Effector memory CD8-positive, alpha-beta T cell (primary cell): ENCODE results near the gene TIMM29.
"Not testable (repeated sequence)": the region's sequence is repeated elsewhere in the genome, so short reads cannot be mapped to it uniquely, and the experiment has no call there.

ENCODE experiments used
- ATAC-seq: fragments of 150-1000 bp; cut with Tn5 transposase; replicated peaks from 2 replicates; pipeline ENCODE4 v1.10.0; 2021; ENCODE audit warnings: mild to moderate bottlenecking, moderate library complexity
- DNase-seq, 3 experiments: peaks; one replicate each; pipeline ENCODE4 v3.0.0; 2021
- H3K27ac Mint-ChIP-seq, 2 donors: one replicate each; pipeline ENCODE4 v1.8.0; 2022; ENCODE audit warnings: mild to moderate bottlenecking in 2 of 2, mixed read lengths in 2 of 2, moderate library complexity in 2 of 2
- H3K27me3 Mint-ChIP-seq, 2 donors: one replicate each; pipeline ENCODE4 v1.8.0; 2022; ENCODE audit warnings: mixed read lengths in 2 of 2
- H3K36me3 Mint-ChIP-seq: one replicate; pipeline ENCODE4 v1.8.0; 2022; ENCODE audit warnings: mild to moderate bottlenecking, moderate library complexity, mixed read lengths; ENCODE audit not compliant: insufficient read depth
- H3K4me1 Mint-ChIP-seq, 2 donors: one replicate each; pipeline ENCODE4 v1.8.0; 2022; ENCODE audit warnings: low read depth in 2 of 2, mixed read lengths in 2 of 2
- H3K4me3 Mint-ChIP-seq, 2 donors: one replicate each; pipeline ENCODE4 v1.8.0; 2022; ENCODE audit warnings: mild to moderate bottlenecking in 2 of 2, mixed read lengths in 2 of 2, moderate library complexity in 2 of 2
- H3K9me3 Mint-ChIP-seq, 2 donors: one replicate each; pipeline ENCODE4 v1.8.0; 2022; ENCODE audit warnings: mixed read lengths in 2 of 2

TIMM29 gene

DNA sequence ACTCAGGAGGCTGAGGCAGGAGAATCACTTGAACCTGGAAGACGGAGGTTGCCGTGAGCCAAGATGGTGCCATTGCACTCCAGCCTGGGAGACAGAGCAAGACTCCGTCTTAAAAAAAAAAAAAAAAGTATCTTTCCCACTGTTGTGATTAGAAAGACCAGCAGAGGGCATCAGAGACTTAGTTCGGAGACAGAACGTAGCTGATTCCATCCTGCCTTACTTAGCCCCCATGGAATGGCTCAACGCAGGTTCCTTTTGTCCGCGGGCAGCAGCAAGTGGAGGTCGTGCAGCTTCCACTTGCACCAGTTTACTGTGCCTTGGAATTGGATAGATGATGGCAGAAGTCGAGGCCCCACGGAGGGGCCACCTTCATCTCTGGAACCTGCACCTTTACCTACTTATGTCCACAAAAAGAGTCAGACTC, 8.1 kb downstream of the TIMM29 start:
- peak; percentile 74 for ATAC-seq

GRCh38 chr19:10941649-10942048, 13.0 kb downstream of the TIMM29 start:
- ATAC-seq, H3K4me1 Mint-ChIP-seq, H3K36me3 Mint-ChIP-seq, H3K27me3 Mint-ChIP-seq, H3K27ac Mint-ChIP-seq, H3K9me3 Mint-ChIP-seq, DNase-seq, H3K4me3 Mint-ChIP-seq: not testable (repeated sequence)

More for the DNA sequence above, 8.1 kb downstream of the TIMM29 start:
- H3K27me3 Mint-ChIP-seq, result no peaks in the 10 kb centered on the region
- peaks cover 7% of the 10 kb centered on the region in 2 donors for H3K4me1 Mint-ChIP-seq
- no peak overlapping the region for H3K27ac Mint-ChIP-seq
- no peaks in the 10 kb centered on the region for H3K9me3 Mint-ChIP-seq
- peak; percentile 46 to 53 (median 51) for DNase-seq
- H3K36me3 Mint-ChIP-seq, result peaks cover 30% of the 10 kb centered on the region
- no peak overlapping the region for H3K4me3 Mint-ChIP-seq

GRCh38 chr19:10943412-10943811, 14.8 kb downstream of the TIMM29 start:
- H3K27ac Mint-ChIP-seq, H3K4me3 Mint-ChIP-seq, H3K36me3 Mint-ChIP-seq, DNase-seq, H3K4me1 Mint-ChIP-seq, H3K27me3 Mint-ChIP-seq, ATAC-seq, H3K9me3 Mint-ChIP-seq: not testable (repeated sequence)

DNA sequence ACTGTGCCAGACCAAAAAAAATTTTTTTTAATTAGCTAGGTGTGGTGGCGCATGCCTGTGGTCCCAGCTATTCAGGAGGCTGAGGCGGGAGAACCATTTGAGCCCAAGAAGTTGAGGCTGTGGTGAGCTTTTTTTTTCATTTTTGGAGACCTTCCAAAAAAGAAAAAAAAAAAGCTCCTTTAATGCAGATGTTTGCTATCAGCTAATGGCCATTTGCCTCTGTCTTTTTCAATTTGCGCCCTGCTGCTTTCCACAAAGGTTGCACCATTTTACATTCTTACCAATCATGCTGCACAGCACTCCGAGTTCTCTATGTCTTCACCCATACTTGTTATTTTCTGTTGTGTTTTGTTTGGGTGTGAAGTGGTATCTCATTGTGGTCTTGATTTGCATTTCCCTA, 16.7 kb downstream of the TIMM29 start:
- Mint-ChIP-seq H3K9me3 (no peaks in the 10 kb centered on the region), H3K4me3 (no peak overlapping the region), H3K4me1 (no peaks in the 10 kb centered on the region), H3K27me3 (no peaks in the 10 kb centered on the region), H3K36me3 (peaks cover 6% of the 10 kb centered on the region), H3K27ac (no peak overlapping the region)
- ATAC-seq, result no peak
- no peak for DNase-seq

- no peak overlapping the region for H3K27ac Mint-ChIP-seq
- ATAC-seq (no peak), DNase-seq (no peak)
- H3K9me3 Mint-ChIP-seq, result no peaks in the 10 kb centered on the region
- no peaks in the 10 kb centered on the region for H3K4me1 Mint-ChIP-seq
- no peaks in the 10 kb centered on the region for H3K27me3 Mint-ChIP-seq
- H3K36me3 Mint-ChIP-seq, result no peaks in the 10 kb centered on the region
- no peak overlapping the region for H3K4me3 Mint-ChIP-seq
Measured at GRCh38 chr19:10946958-10947657, 18.5 kb downstream of the TIMM29 start.

DNA sequence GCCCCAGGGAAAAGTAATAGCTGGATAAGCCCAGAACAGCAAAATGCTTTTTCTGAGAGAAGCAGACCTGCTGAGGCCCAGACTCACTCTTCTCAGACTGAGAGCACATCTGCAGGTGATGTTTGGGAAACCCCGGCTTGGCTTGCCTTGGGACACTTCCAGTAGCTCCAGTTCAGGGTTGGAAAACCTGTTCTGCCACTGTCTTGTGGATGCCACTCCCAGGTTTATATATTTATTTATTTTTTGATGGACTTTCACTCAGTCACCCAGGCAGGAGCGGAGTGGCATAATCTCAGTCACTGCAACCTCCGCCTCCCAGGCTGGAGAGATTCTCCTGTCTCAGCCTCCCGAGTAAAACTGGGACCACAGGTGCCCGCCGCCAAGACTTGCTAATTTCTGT, 24.2 kb downstream of the TIMM29 start:
- H3K4me3 Mint-ChIP-seq, result no peak overlapping the region
- no peak overlapping the region for H3K27ac Mint-ChIP-seq
- peaks cover 8% of the 10 kb centered on the region for H3K36me3 Mint-ChIP-seq
- DNase-seq (no peak), ATAC-seq (no peak)
- H3K9me3 Mint-ChIP-seq, result no peaks in the 10 kb centered on the region
- no peaks in the 10 kb centered on the region for H3K27me3 Mint-ChIP-seq
- no peaks in the 10 kb centered on the region for H3K4me1 Mint-ChIP-seq

- Mint-ChIP-seq H3K27ac (peak overlapping the region; percentile 92 to 93), H3K4me3 (peak overlapping the region; percentile 83 to 88), H3K36me3 (peaks cover 15% of the 10 kb centered on the region), H3K4me1 (peaks cover 23 to 24% of the 10 kb centered on the region in 2 donors)
- not testable (repeated sequence) for H3K27me3 Mint-ChIP-seq, ATAC-seq, DNase-seq, H3K9me3 Mint-ChIP-seq
Measured at GRCh38 chr19:10959277-10959968, 30.8 kb downstream of the TIMM29 start.

DNA sequence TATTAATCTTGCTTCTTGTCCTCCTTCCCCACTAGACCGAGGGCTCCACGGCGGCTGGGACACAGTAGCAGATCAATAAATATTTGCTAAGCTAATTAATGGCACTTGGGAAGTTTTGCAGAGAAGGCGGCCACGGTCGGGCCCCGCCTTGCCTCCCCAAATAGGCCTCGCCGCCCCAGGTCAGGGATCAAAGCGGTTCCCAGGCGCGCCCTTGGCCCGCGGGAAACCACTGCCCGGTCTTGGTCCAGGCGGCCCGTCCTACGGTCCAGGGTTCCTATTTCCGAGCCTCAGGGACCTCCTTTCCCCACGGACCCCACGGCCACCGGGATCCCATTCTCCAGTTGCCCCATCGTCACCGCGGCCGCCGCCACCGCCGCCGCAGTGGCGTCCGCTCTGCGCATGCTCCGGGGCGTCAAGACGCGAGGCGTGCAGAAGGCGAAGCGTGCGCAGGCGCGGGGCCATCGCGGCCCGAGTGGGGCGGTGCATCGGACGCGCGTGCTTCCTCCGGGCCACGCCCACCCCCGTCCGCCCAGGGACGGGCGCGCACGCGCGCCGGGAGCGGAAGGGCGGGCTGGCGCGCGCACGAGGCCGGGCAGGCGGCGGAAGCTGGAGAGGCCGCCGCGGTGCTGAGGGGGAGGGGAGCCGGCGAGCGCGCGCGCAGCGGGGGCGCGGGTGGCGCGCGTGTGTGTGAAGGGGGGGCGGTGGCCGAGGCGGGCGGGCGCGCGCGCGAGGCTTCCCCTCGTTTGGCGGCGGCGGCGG, 31.9 kb downstream of the TIMM29 start, which contains the start of gene SMARCA4:
Gene SMARCA4 (plus strand): TSS at position 717 of the 759 bp plus-strand sequence. CDS start 23,122 bp downstream, outside the sequence.
- peak within 1 kb of the TSS; percentile 85 to 88 for H3K4me3 Mint-ChIP-seq
- H3K36me3 Mint-ChIP-seq, result peaks cover 15% of the 10 kb centered on the region
- DNase-seq (peak; percentile 96 to 99 (median 97)), ATAC-seq (peak; percentile 70)
- H3K27me3 Mint-ChIP-seq, result no peaks in the 10 kb centered on the region
- no peaks in the 10 kb centered on the region for H3K9me3 Mint-ChIP-seq
- H3K27ac Mint-ChIP-seq, result peak within 1 kb of the TSS; percentile 92 to 94
- peaks cover 24 to 25% of the 10 kb centered on the region in 2 donors for H3K4me1 Mint-ChIP-seq

GRCh38 chr19:10961073-10961860, 32.7 kb downstream of the TIMM29 start:
- peaks cover 24 to 27% of the 10 kb centered on the region in 2 donors for H3K4me1 Mint-ChIP-seq
- ATAC-seq, result no peak

DNA sequence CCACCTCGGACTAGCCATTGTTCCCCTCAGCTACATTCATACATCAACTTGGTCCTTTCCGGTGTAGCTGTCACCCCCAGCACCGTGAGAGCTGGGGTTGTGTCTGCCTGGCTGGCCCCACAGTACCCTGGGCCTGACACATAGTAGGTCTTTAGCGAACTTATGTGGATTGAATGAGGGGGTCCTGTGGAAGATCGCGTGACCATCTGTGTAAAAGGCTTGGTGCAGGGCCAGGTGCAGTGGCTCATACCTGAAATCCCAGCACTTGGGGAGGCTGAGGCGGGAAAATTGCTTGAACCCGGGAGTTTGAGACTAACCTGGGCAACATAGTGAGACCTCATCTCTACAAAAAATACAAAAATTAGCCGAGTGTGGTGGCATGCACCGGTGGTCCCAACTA, 34.3 kb downstream of the TIMM29 start:
- peaks cover 10% of the 10 kb centered on the region for H3K36me3 Mint-ChIP-seq
- no peak for ATAC-seq
- no peak for DNase-seq
- H3K9me3 Mint-ChIP-seq, result no peaks in the 10 kb centered on the region
- H3K27me3 Mint-ChIP-seq, result no peaks in the 10 kb centered on the region
- H3K4me3 Mint-ChIP-seq, result peak overlapping the region; percentile 85 to 88
- peak overlapping the region; percentile 94 for H3K27ac Mint-ChIP-seq
- H3K4me1 Mint-ChIP-seq, result peaks cover 24 to 27% of the 10 kb centered on the region in 2 donors

More at GRCh38 chr19:10961073-10961860, 32.7 kb downstream of the TIMM29 start:
- H3K36me3 Mint-ChIP-seq, result peaks cover 15% of the 10 kb centered on the region
- H3K27me3 Mint-ChIP-seq, result no peaks in the 10 kb centered on the region
- peak overlapping the region; percentile 91 to 94 for H3K27ac Mint-ChIP-seq
- peak overlapping the region; percentile 85 to 88 for H3K4me3 Mint-ChIP-seq
- H3K9me3 Mint-ChIP-seq, result no peaks in the 10 kb centered on the region
- no peak for DNase-seq

GRCh38 chr19:10963865-10964264, 35.3 kb downstream of the TIMM29 start:
- DNase-seq (no peak), ATAC-seq (no peak)
- Mint-ChIP-seq H3K4me3 (peak overlapping the region; percentile 85 to 88), H3K27me3 (no peaks in the 10 kb centered on the region), H3K9me3 (no peaks in the 10 kb centered on the region), H3K36me3 (peaks cover 10% of the 10 kb centered on the region), H3K27ac (peak overlapping the region; percentile 94), H3K4me1 (peaks cover 27 to 32% of the 10 kb centered on the region in 2 donors)

DNA sequence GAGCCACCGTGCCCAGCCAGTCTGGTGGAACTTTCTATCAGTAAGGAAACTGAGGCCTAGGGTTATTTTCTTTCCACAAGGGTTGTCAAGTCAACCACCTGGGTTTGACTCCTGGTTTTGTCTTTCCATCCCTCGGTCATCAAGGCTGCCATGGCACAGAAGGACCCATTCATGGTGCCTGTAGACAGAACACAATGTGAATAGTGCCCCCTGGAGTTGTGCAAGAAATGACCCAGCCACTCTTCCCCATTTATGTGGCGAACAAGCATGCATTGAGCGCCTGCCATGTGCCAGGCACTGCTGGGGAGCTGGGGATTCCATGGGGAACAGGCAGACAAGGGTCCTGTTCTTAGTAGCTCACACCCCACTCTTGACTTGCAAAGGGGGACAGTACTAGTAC, 36.3 kb downstream of the TIMM29 start:
- Mint-ChIP-seq H3K27me3 (no peaks in the 10 kb centered on the region), H3K36me3 (peaks cover 10% of the 10 kb centered on the region), H3K4me3 (no peak overlapping the region), H3K4me1 (peaks cover 31 to 37% of the 10 kb centered on the region in 2 donors), H3K27ac (peak overlapping the region in 1 of 2 donors; percentile 94), H3K9me3 (no peaks in the 10 kb centered on the region)
- ATAC-seq (no peak), DNase-seq (no peak)

DNA sequence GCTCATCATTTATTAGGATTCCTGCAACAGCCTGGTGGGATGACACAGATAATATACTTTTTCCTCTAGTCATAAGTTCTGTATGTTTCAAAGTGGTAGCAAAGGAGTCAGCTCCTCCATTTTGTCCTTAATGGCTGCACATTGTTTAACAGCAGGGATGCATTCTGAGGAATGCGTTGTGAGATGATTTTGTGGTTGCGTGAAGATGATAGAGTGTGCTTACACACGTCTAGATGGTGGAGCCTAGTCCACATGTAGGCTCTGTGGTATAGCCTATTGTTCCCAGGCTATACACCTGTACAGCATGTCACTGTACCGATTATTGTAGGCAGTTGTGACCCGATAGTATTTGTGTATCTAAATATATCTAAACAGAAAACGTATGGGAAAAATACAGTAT, 36.8 kb downstream of the TIMM29 start:
- Mint-ChIP-seq H3K4me3 (no peak overlapping the region), H3K36me3 (peaks cover 6% of the 10 kb centered on the region), H3K27me3 (no peaks in the 10 kb centered on the region), H3K27ac (no peak overlapping the region), H3K9me3 (no peaks in the 10 kb centered on the region), H3K4me1 (peaks cover 31 to 42% of the 10 kb centered on the region in 2 donors)
- no peak for DNase-seq
- ATAC-seq, result no peak
